Natural killer cell (primary cell): ENCODE results near the gene RASA1. TPM values are rescaled to one million over a fixed set of nuclear protein-coding genes. Genes with fewer than 3 reads are reported as not detected.

Experiments
- ATAC-seq, 3 donors: fragments of 150-1000 bp in 2 of 3; fragments of 200-7000 bp in 1 of 3; cut with Tn5 transposase; 1 replicate in 1 of 3; 2 replicates in 2 of 3; pipeline ENCODE4 v1.10.0; 2021; ENCODE audit warnings: mild to moderate bottlenecking in 2 of 3, moderate library complexity in 2 of 3
- DNase-seq, 2 donors: peaks; one replicate each; pipeline versions ENCODE4 v3.0.0 to v3.0.0-alpha.2; 2013 to 2021; ENCODE audit warnings: mixed read lengths in 1 of 2
- H3K27ac ChIP-seq: one replicate; pipeline ENCODE4 v1.5.1; 2013; ENCODE audit warnings: mild to moderate bottlenecking, low read length
- H3K27me3 ChIP-seq: one replicate; pipeline ENCODE4 v1.6.1; 2013; ENCODE audit warnings: low read length; ENCODE audit not compliant: control insufficient read depth, insufficient read depth
- H3K36me3 ChIP-seq: one replicate; pipeline ENCODE4 v1.6.1; 2013; ENCODE audit warnings: low read length; ENCODE audit not compliant: control insufficient read depth, insufficient read depth
- H3K4me1 ChIP-seq: one replicate; pipeline ENCODE4 v1.6.1; 2013; ENCODE audit warnings: low read length; ENCODE audit not compliant: control insufficient read depth, insufficient read depth
- H3K4me3 ChIP-seq: one replicate; pipeline ENCODE4 v1.5.1; 2013; ENCODE audit warnings: low read length
- H3K9me3 ChIP-seq: one replicate; pipeline ENCODE4 v1.6.1; 2013; ENCODE audit warnings: low read length; ENCODE audit not compliant: control insufficient read depth, insufficient read depth
- H3K27ac Mint-ChIP-seq, 2 donors: one replicate each; pipeline ENCODE4 v1.8.0; 2022; ENCODE audit warnings: mild to moderate bottlenecking in 2 of 2, mixed read lengths in 2 of 2, moderate library complexity in 1 of 2
- H3K27me3 Mint-ChIP-seq, 2 donors: one replicate each; pipeline ENCODE4 v1.8.0; 2022; ENCODE audit warnings: low read depth in 2 of 2, mixed read lengths in 2 of 2
- H3K36me3 Mint-ChIP-seq: one replicate; pipeline ENCODE4 v1.8.0; 2022; ENCODE audit warnings: mixed read lengths
- H3K4me1 Mint-ChIP-seq, 2 donors: one replicate each; pipeline ENCODE4 v1.8.0; 2022; ENCODE audit warnings: mixed read lengths in 2 of 2
- H3K4me3 Mint-ChIP-seq: one replicate; pipeline ENCODE4 v1.8.0; 2022; ENCODE audit warnings: mild to moderate bottlenecking, moderate library complexity, mixed read lengths
- H3K9me3 Mint-ChIP-seq, 2 donors: one replicate each; pipeline ENCODE4 v1.8.0; 2022; ENCODE audit warnings: mixed read lengths in 2 of 2
- WGBS: methylation state at CpG from one replicate; pipeline ENCODE4 v1.1.7; 2013; ENCODE audit warnings: missing lambda C conversion rate; ENCODE audit not compliant: insufficient coverage; 5-methylcytosine and 5-hydroxymethylcytosine counted together
- intact Hi-C: fragments of 100-400 bp; cut with micrococcal nuclease; formaldehyde crosslinking; loops from one replicate; pipeline ENCODE4 v1.14.2; 2022
- total RNA-seq, 4 donors: library from RNA; stranded (reverse); fragments of 120-200 nt in 1 of 4; gene quantifications; one replicate each; pipeline versions ENCODE4 v1.2.3 to v1.2.4, GENCODE V29; 2013 to 2022
- TF ChIP-seq, protein P1 (sequence below): fragments of 200-600 bp; IDR thresholded peaks from one replicate; pipeline ENCODE4 v1.8.0; 2022; ENCODE audit warnings: antibody characterized with exemption

The RASA1 gene
- total RNA-seq, 3 donors from 2014 or later (not counting 1 experiment from before 2014, with no cell fraction given) = 20.3 to 26.5 (median 21.2) TPM

- Histone ChIP-seq H3K9me3 (no peaks in the 10 kb centered on the region), H3K4me1 (no peaks in the 10 kb centered on the region), H3K27ac (no peak overlapping the region), H3K27me3 (no peaks in the 10 kb centered on the region), H3K4me3 (no peak overlapping the region), H3K36me3 (no peaks in the 10 kb centered on the region)
- Mint-ChIP-seq H3K27ac (peak overlapping the region; percentile 3 to 35), H3K27me3 (no peaks in the 10 kb centered on the region), H3K36me3 (no peaks in the 10 kb centered on the region), H3K4me3 (no peak overlapping the region), H3K9me3 (no peaks in the 10 kb centered on the region), H3K4me1 (peaks cover 33 to 44% of the 10 kb centered on the region in 2 donors)
- intact Hi-C loops = no loop called here
- 54% methylated on average over 3 of the region's 3 CpGs for WGBS
- DNase-seq = no peak
- ATAC-seq = no peak
- TF ChIP-seq, protein P1, sequence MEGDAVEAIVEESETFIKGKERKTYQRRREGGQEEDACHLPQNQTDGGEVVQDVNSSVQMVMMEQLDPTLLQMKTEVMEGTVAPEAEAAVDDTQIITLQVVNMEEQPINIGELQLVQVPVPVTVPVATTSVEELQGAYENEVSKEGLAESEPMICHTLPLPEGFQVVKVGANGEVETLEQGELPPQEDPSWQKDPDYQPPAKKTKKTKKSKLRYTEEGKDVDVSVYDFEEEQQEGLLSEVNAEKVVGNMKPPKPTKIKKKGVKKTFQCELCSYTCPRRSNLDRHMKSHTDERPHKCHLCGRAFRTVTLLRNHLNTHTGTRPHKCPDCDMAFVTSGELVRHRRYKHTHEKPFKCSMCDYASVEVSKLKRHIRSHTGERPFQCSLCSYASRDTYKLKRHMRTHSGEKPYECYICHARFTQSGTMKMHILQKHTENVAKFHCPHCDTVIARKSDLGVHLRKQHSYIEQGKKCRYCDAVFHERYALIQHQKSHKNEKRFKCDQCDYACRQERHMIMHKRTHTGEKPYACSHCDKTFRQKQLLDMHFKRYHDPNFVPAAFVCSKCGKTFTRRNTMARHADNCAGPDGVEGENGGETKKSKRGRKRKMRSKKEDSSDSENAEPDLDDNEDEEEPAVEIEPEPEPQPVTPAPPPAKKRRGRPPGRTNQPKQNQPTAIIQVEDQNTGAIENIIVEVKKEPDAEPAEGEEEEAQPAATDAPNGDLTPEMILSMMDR = no peak
Measured at GRCh38 chr5:87313216-87313615, 45.5 kb downstream of the RASA1 start.

- intact Hi-C loops = no loop called here
- no peak overlapping the region for H3K4me3 ChIP-seq
- H3K9me3 Mint-ChIP-seq = no peaks in the 10 kb centered on the region
- H3K27me3 ChIP-seq = no peaks in the 10 kb centered on the region
- H3K27ac ChIP-seq = no peak overlapping the region
- no peak overlapping the region for H3K4me3 Mint-ChIP-seq
- DNase-seq (no peak), ATAC-seq (no peak)
- H3K9me3 ChIP-seq = peaks cover 8% of the 10 kb centered on the region
- H3K27ac Mint-ChIP-seq = peak overlapping the region in 1 of 2 donors; percentile 0
- H3K27me3 Mint-ChIP-seq = no peaks in the 10 kb centered on the region
- 100% methylated on average over 2 of the region's 2 CpGs for WGBS
- H3K4me1 ChIP-seq = no peaks in the 10 kb centered on the region
- TF ChIP-seq, protein P1 = no peak
- no peaks in the 10 kb centered on the region for H3K36me3 Mint-ChIP-seq
- H3K36me3 ChIP-seq = peaks cover 2% of the 10 kb centered on the region
- H3K4me1 Mint-ChIP-seq = peaks cover 50 to 53% of the 10 kb centered on the region in 2 donors
Measured at GRCh38 chr5:87319469-87319868, 51.8 kb downstream of the RASA1 start.

GRCh38 chr5:87321605-87322004, 53.9 kb downstream of the RASA1 start:
- peaks cover 2% of the 10 kb centered on the region for H3K36me3 ChIP-seq
- H3K4me1 Mint-ChIP-seq = peaks cover 56 to 67% of the 10 kb centered on the region in 2 donors
- H3K36me3 Mint-ChIP-seq = no peaks in the 10 kb centered on the region
- H3K4me3 Mint-ChIP-seq = no peak overlapping the region
- intact Hi-C loops = no loop called here
- peaks cover 8% of the 10 kb centered on the region for H3K9me3 ChIP-seq
- H3K27ac ChIP-seq = no peak overlapping the region
- H3K9me3 Mint-ChIP-seq = no peaks in the 10 kb centered on the region
- DNase-seq (no peak), ATAC-seq (no peak)
- no peak overlapping the region for H3K4me3 ChIP-seq
- no peaks in the 10 kb centered on the region for H3K27me3 Mint-ChIP-seq
- H3K27me3 ChIP-seq = no peaks in the 10 kb centered on the region
- TF ChIP-seq, protein P1 = no peak
- peaks cover 2% of the 10 kb centered on the region for H3K4me1 ChIP-seq
- no peak overlapping the region for H3K27ac Mint-ChIP-seq
- 100% methylated on average over 1 of the region's 1 CpG for WGBS

GRCh38 chr5:87322381-87322780, 54.7 kb downstream of the RASA1 start:
- DNase-seq = no peak
- Histone ChIP-seq H3K27ac (no peak overlapping the region), H3K9me3 (peaks cover 8% of the 10 kb centered on the region), H3K4me3 (no peak overlapping the region), H3K27me3 (no peaks in the 10 kb centered on the region), H3K4me1 (peaks cover 2% of the 10 kb centered on the region), H3K36me3 (peaks cover 2% of the 10 kb centered on the region)
- Mint-ChIP-seq H3K36me3 (no peaks in the 10 kb centered on the region), H3K9me3 (no peaks in the 10 kb centered on the region), H3K27me3 (no peaks in the 10 kb centered on the region), H3K4me3 (no peak overlapping the region), H3K27ac (peak overlapping the region in 1 of 2 donors; percentile 1), H3K4me1 (peaks cover 58 to 64% of the 10 kb centered on the region in 2 donors)
- WGBS = 97% methylated on average over 2 of the region's 3 CpGs
- intact Hi-C loops = no loop called here
- TF ChIP-seq, protein P1 = no peak
- no peak for ATAC-seq
